T-helper 1 cell (primary cell): ENCODE data around the gene ENPP7.

ENCODE experiments used
- DNase-seq, 5 donors: peaks; one replicate each; pipeline ENCODE4 v3.0.0-alpha.2; 2012 to 2020

Gene ENPP7

DNA sequence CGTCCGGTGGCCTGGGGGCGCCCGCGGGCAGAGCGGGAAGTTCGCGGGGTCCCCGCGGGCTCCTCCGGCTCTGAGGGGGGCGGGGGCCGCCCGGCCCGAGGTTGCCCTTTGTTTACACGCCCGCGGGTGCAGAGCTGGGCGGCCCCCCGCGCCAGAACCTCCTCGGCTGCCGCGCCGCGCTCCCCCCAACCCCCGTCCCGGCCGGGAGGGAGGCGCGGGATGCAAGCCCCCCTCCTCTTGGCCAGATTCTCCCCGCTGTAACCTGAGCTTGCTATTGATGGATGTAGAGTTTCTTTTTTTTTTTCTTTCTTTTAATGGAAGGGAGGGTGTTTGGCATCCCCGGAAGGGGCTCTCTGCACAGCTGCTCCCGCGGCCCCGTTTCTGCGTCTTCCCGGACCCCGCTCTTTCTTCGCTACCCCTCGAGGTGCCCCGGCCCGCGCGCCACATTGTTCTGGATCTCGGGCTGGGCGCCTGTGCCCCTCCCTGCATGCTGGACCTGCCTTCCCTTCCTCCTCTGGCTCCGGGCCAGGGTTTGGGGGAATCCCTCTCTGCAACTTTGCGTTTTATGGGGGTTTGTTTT is 47.9 kb downstream of the ENPP7 start:
- no peak for DNase-seq

DNA sequence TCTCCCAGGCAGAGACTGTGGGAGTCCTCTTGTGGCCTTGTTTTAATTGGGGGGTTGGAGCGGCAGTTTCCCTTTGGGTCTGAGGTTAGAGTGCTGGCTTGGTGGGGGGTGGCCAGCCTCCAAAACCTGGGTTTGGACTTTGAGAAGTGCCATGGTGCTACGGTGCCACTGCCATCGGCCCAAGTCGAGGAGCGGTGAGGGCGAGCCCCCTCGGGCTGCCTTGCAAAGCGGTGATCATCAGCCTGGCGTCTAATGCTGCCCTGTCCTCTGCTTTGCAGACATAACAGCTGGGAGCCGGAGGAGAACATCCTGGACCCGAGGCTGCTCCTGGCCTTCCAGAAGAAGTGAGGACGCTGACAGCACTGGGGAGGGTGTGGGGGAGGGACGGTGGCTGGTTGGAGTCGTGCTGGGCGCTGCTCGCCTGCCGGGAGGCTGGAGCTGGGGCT is 48.4 kb downstream of the ENPP7 start:
- no peak for DNase-seq

DNA sequence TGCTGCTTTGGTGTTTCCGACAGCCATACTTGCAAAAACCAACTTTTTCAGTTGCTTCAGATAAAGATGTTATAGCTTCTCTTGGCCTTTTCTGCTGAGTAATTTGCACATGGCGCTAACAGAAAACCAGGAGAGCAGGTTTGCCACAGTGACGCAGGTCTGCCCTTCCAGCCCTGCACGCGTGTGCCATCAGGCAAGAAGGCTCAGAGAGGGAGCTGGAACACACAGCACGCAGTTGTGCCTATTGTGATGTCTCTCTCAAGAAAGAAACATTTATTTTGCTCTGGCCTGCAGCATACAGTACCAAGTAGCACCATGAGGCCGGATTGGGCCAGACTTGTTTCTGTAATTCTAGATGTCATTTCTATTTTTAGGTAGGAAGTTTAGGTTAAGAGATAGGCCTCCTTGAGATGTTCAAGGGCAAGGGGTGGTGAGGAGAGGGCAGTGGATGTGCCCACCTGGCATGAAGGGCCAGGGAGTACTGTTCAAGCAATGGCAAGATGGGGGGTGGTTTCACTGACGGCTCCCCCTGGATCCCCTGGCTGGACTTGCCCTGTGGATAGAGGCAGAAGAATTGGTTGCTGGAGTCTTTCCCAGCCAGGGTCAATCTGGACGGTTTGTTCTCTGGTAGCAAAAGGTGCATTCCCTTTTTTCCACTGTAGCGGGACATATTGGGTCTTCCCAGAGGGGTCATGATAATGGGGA is 49.1 kb downstream of the ENPP7 start:
- no peak for DNase-seq

DNA sequence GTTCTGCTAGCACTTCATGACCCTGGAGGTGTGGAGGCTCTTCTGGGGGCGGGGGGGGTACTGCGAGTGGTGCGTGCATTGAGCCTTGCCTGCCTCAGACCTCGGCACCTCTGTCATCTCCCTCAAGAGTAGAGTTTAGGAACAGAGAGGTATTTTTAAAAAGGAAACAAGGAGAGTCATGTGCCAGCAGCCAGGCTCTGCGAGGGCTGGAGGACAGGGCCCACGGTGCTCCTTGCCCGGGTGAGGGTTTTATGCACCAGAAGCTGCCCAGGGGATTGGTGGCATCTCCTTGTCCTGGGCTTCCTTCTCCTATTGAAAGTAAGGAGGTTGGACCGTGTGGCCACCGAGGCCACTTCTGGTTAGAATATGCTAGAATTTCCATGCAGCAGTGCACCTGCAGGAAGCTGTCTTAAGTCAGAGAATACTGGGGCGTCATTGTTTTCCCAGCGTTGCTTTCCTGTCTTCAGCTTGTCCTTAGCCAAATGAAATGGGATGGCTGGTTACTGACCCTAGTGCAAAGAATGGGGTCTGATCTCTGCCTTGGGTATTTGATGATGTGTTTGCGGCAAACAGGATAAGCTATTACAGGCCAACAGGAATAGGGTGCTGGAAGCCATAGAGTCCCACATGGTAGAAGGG is 50.4 kb downstream of the ENPP7 start:
- DNase-seq: no peak

DNA sequence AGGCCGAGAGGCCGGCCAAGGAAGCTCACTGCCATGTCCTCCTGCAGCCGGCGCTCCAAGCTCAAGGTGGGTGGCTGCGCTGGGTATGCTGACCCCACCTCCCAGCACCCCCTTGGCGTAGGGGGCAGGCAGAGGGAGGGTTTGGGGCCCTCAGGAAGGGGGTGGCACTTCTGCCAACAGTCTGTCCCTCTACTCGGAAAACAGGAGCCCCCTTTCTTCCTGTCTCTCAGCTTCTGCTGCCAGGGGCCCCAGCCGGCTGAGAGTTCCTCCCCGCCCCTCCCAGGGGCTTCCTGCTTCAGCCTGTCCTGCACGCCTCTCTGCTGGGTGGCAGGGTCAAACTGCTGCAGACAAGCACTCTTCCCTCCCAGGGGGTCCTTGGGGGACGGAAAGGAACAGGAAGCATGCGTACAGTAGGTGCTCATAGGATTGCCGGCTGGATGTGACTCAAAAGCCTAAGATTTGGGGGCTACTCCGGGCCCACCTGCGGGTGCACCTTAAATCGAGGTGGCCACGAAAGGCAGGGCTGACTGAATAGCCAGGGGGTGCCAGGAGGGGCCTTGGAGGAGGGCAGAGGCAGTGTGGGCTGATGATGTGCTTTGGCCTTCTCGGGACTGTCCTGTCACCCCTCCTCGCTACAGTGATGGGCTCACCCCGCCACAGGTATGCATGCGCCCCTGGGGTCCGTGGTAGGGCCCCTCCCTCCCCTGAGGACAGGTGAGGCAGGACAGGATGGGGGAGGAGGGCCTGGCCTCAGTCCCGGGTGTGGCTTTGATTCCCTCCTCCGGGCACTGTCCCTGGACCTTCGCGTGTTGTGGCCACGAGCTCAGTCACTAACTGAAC is 51.2 kb downstream of the ENPP7 start:
- no peak for DNase-seq

DNA sequence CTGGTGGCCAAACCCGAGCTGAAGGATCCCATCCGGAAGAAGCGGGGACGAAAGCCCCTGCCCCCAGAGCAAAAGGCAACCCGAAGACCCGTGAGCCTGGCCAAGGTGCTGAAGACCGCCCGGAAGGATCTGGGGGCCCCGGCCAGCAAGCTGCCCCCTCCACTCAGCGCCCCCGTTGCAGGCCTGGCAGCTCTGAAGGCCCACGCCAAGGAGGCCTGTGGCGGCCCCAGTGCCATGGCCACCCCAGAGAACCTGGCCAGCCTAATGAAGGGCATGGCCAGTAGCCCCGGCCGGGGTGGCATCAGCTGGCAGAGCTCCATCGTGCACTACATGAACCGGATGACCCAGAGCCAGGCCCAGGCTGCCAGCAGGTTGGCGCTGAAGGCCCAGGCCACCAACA is 53.1 kb downstream of the ENPP7 start:
- no peak for DNase-seq

DNA sequence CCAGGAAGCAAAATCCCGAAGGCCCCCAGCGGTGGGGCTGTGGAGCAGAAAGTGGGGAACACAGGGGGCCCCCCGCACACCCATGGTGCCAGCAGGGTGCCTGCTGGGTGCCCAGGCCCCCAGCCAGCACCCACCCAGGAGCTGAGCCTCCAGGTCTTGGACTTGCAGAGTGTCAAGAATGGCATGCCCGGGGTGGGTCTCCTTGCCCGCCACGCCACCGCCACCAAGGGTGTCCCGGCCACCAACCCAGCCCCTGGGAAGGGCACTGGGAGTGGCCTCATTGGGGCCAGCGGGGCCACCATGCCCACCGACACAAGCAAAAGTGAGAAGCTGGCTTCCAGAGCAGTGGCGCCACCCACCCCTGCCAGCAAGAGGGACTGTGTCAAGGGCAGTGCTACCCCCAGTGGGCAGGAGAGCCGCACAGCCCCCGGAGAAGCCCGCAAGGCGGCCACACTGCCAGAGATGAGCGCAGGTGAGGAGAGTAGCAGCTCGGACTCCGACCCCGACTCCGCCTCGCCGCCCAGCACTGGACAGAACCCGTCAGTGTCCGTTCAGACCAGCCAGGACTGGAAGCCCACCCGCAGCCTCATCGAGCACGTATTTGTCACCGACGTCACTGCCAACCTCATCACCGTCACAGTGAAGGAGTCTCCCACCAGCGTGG is 53.7 kb downstream of the ENPP7 start:
- no peak for DNase-seq

DNA sequence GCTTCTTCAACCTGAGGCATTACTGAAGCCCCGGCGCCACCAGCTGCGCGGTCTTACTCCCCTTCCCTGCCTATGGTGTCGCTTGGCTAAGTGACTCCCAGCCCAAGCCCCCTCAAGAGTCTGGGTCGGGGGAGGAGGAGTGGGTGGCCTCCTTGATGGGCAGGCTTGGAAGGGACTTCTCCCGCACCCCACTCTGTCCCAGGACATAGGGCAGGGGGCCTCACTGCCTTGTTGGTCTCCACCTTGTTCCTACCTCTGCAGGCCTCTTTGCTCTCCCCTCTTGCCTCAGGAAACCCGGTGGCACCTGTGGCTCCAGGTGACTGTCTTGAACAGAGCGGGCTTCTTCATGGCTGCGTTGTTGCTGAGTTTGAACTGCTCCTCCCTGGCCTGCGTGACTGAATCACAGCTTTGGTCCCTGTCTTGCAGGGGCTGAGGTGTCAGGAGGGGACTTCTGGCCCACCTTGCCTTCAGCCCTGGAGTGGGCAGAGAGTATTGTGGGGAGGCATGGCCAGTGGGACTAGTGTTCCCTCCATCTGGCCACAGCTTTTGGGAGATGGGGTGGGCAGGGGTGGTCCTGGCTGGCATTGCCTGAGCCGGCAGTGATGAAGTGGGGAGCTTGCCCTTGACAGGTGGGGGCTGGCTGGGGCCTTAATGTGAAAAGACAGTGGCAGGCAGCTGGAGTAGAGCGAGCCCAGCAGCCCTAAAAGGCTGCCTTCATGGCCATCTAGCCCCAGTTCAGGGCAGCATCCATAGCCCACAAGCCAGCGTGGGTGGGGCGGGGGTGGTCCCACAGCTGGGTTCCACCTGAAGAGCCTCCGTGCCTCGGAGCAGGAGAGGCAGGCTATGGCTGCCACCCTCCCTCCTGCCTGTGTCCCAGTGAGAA is 54.5 kb downstream of the ENPP7 start:
- no peak for DNase-seq

DNA sequence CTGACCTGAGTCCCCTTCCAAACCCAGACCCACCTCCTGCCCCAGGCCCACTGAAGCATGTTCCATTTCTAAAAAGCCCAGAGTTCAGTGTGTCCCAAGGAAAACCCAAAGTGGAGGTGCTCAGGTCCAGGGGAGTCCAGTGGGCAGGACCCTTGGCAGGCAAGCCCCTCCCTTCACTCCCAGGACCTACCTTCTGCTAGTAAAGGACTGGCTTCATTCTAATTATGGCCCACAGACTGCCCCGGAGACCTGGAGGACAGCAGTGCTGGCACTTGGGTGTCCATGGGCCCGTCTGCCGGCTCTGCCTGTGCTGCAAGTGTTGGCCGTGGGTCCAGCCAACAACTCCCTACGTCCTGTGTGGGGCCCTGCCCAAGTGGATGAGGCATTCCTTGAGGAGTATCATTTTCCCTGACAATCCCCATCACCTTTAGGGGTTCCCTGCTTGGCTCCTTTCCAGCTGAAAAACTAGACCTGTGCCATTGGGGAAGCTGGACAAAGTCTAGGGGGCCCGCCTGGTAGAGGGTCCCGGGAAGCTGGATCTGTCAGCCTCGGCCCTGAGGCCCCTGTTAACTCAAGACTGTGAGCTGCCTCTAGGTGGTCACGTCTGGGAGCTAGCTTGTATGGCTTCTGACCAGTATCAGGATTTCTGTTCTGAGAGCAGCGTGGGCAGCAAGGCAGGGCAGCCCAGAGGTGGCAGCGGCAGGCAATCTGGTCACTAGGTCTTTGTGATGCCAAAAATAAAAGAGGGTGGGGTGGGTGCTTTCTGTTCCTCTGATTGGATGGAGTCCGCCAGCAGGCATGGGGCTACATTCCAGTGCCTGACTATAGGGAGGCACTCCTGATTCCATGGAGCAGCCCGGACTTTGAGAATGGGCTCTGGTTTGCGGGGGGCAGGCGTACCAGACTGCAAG is 55.4 kb downstream of the ENPP7 start:
- DNase-seq: no peak

DNA sequence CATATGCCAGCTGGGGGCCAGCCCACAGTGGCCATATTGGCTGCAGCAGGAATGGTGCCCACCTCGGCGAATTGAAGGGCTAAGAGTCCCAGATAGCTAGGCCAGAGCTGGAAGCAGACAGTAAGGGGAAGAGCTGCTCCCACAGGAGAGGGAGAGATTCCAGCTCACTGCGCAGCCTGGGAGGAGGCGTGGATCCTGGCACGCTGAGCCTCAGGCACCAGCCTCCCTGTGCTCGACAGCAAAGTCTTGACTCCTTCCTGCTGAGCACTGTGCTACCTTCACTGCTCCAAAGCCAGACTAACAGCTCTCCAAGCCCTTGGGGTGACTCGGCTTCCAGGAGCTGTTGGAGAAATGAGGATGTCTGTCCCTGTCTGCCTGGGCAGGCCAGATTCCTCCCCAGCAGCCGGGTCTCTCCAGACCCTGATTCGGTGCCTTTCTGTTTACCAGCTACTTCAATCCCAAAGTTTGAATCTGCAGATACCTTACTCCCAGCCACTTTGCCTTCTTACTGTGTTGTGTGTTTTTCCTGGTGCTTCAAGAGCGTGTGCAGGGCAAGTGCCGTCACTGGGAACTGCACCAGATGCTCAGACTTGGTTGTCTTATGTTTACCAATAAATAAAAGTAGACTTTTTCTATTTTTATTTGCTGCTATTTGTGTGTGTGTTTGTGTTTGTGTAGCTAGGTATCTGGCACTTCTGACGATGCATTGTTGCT is 56.3 kb downstream of the ENPP7 start:
- no peak for DNase-seq

DNA sequence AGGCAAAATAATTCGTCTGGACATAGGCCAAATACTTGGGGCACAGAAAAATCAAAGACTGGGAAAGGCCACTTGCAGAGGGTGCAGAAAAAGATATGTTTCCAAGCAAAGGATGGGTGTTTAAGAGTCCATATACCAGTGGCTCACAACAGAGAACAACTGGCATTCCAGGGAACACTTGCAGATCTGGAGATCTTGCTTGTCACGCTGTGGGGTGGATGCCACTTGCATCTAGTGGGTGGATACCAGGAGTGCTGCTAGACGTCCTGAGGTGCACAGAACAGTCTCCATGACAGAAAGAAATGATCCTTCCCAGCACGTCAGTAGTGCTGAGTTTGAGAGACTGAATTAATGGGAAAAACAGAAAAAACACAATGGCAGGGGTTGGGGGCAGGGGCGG is 57.7 kb downstream of the ENPP7 start:
- no peak for DNase-seq

DNA sequence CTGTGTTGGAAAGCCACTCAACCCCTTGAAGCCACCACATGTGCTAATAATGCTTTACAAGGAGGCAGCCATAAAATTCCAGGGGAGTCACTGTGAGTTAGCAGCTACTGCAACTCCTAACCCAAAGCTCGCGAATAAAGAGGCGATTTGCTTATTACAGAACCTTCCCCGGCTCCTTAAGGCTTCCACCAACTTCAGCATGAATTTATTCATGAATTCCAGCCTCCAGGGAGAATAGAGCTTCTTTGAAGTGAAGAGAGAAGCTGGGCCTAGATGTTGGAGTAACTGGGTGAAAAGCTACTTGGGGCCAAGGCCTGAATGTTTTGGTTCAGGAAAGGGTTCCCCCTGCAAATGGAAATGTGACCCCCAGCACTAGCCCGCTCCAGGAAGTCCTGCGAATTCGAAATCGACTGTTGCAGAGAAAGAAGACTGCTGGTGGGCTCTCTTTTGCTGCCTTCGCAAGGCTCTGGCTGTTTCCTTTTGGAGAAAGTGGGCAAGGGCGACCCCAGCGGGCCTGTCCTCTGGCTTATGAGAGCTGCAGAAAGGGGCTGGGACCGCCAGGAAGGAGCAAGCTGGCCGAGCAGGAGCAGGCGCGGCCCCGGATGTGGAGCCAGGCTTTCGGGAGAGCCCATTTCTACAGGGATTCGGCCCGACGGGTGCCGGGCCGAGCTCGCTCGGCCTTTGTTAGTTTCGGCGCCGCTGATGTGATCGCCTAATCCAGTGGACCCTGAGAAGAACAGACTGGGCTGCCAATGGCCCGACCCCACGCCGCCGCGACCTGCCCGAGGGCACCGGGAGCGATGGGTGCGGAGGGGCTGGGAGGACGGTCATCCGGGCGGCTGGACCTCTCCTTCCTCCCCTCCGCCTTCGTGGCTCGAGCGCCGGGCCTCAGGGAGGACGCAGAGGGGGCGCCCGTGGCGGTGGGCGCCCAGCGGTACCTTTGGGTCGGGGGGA is 58.5 kb downstream of the ENPP7 start:
- DNase-seq: no peak

DNA sequence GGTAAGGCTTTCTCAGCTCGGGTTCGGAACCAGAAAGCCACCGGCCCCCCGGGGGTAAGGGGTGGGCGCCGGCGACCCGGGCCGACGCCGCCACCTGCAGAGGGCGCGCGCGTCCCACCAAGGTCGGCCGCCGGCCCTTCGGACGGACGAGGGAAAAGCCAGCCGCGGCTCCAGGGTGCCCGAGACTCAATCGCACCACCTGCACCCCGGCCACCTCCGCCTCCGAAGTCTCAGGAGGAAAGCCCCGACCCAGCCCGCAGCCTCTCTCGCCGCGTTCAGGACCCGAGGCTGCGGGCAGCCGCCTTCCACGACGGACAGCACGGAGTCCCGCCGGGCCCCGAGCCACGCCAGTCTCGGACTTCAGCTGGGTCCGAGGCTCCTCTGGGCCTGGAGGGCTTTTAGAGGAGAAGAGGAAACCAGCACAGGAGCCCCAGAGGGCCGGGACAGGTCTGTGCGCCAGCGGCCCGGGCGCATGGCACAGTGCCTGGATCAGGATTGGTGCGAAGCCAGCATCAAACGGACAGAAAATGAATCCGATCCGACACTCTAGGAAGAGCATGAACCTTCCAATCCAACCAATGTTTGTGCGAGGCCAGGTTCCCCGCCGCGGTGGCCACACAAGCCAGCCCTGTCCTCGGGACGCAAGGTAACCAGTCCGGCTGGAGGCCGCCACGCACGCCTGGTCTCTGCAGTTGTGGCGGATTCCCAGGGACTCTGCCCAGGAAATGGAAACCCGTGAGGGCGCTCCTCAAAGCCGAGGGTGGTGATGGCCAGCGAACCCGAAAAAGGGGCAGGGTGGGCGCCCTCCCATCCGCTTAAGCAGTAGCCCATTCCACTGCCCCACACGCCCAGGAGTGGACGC is 59.4 kb downstream of the ENPP7 start:
- DNase-seq: no peak

DNA sequence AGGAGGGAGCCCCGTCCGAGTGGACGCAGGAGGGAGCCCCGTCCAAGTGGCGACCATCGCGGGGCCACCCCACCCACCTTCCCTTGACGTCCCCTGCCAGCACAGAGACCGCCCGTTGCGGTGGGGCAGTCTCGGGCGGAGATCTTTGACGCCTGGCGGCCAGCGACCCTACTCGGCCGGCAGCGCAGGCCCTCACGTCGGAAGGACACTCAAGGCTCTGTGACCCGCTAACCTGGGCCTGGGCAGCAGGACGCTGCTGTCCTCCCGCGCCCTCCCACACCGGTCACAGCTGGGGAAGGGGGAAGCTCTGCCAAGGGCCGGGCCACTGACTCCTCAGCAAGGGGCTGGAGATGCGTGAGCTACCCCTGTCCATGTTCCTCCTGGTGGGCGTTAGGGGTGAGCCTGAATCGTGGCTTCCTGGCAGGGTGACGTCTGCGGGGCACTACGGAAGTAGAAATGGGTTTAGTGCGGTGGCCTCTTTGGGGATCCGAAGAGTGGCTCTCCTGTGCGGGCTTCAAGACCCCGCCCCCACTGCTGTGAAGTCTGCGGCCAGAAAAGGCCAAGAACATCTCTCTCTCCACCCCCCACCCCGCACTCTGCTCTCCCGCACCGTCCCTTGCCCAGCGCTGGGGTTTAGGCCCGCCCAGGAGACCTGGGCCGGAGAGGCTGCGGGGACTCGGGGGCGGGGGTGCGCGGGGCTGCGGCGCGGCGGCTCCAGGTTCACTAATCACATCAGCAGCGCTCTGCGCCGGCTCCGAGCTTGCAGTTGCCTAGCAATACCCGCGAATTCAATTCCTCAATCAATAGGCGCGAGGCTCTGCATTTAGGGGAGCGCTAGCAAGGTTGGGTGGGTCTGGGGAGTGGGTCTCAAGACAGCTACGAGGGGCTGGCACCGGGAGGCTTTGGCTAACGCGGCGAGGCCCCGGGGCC is 60.3 kb downstream of the ENPP7 start:
- DNase-seq: no peak

DNA sequence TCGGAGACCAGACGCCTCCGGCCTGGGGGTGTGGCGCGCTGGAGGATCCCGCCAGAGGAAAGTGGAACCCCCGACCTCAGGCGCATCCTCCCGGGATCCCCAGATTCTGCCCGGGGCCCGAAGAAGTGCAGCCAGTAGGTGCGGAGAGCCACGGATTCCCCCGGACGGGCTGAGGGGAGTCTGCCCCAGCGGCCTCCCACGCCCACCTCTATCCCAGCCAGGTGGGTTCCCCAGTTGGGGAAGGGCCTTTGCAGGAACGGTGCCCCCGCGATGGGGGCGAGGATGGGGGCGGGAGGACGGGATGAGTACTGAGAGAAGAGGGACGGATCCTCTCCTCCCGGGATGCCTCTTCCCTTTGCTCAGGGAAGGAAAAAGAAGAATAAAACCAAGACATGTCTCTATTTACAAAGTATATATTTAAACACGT is 61.0 kb downstream of the ENPP7 start:
- no peak for DNase-seq
